Stimulated activated CD4-positive, alpha-beta T cell treated with anti-CD3 and anti-CD28 coated beads, Interleukin-12 subunit alpha, Interleukin-12 subunit beta, amount 100 ng/mL, for 48 hours (primary cell): ENCODE data around the gene NUP98.

Source experiments
- DNase-seq, 3 donors: peaks; one replicate each; pipeline ENCODE4 v3.0.0-alpha.2; 2020; ENCODE audit warnings: low read depth in 2 of 3, low spot score in 1 of 3

The NUP98 gene

DNA sequence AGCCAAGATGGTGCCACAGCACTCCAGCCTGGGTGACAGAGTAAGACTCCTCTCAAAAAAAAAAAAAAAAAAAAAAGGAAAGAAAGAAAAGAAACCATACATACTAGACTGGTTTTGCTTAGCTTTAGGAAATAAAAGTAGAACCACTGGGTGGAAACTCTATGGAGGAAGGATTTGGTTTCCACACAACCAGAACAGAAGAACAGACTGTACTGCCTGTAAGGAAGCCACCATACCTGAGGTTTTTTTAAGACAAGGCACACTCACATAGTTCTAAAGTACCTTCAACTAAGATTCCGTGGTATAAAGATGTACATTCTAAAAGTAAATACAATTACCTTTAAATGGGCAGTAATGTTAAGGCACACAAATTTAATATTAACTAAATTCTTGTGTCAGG, 58.6 kb downstream of the NUP98 start:
- no peak for DNase-seq

DNA sequence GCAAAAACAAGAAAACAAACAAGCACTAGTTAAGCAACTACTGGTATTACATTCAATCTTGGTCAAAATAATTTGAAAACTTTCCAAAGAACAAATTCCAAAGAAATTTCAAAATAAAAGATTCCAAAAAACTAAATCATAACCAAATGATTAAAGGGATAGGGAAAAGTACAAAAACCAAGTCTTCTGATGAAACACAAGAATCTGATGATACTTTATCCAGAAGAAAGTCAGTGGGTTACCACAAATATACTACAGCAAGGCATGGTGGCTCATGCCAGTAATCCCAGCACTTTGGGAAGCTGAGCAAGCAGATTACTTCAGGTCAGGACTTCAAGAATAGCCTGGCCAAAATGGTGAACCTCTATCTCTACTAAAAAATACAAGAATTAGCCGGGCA, 59.1 kb downstream of the NUP98 start:
- no peak for DNase-seq

DNA sequence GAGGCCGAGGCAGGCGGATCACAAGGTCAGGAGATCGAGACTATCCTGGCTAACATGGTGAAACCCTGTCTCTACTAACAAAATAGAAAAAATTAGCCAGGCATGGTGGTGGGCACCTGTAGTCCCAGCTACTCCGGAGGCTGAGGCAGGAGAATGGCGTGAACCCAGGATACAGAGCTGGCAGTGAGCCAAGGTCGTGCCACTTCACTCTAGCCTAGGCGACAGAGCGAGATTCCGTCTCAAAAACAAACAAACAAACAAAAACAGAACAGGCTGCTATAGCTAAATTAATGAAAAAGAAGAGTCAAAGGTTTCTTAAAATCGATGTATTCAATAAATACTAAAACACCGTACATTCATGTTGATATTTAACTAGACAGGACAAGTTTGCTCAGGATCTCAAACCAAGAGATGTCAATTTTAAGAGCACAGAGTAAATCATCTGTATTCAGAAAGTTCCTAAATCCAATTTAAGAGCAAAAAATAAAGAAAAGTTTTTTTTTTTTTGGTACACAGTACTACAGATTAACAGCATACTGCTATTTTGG, 59.9 kb downstream of the NUP98 start:
- DNase-seq: no peak

DNA sequence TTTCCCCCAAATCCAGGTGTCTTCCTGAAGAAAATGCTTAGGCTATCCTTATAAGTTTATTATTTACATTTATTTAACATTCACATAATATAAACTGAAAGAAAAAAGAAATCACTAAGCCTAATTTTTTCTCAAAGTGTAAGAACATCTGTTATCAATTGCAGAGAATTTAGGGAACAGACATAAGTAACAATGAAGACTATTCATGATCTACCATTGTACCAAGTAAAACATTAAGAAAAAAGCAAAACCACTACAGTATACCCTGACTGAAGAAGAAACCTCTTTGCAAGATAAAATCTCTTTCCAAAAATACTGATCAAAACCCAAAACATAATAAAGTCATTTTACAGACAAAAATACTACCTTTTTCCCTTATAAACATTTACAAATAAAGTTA, 60.5 kb downstream of the NUP98 start:
- no peak for DNase-seq

DNA sequence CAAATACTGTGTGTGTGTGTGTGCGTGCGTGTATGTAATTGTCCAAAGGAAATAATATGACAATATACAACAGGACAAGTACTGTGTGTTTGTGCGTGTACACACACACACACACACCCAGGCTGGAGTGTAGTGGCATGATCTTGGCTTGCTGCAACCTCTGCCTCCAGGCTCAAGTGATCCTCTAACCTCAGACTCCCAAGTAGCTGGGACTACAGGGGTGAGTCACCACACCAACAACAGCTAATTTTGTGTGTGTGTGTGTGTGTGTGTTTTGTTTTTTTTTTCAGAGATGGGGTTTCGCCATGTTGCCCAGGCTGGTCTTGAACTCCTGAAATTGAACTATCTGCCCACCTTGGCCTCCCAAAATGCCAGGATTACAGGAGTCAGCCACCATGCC, 61.5 kb downstream of the NUP98 start:
- no peak for DNase-seq

DNA sequence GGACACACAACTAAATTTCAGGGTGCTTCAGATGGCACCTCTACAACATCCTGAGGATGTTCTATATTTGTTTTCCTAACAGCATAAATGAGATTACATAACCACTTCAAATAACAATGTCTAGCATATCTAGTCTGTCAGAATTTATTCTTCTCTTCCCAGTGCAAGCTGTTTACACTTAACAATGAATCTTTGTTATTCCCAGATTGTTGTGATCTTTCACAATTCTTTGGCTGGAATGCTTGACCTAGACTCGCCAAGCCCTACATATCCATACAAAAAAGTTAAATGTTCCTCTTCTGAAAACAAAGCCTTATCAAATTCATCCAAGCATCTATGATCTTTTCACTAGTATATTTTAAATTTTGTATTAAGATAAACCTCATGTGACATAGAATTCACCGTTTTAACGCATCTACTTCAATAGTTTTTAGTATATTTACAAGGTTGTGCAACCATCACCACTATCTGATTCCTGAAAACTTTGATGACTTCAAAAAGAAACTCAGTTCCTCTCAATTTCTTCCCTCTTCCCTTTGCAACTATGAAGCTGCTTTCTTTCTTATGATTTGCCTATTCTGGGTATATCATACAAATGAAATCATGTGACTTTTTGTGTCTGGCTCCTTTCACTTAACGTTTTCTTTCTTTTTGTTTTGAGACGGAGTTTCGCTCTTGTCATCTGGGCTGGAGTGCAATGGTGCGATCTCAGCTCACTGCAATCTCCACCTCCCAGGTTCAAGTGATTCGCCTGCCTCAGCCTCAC, 64.5 kb downstream of the NUP98 start:
- DNase-seq: no peak

DNA sequence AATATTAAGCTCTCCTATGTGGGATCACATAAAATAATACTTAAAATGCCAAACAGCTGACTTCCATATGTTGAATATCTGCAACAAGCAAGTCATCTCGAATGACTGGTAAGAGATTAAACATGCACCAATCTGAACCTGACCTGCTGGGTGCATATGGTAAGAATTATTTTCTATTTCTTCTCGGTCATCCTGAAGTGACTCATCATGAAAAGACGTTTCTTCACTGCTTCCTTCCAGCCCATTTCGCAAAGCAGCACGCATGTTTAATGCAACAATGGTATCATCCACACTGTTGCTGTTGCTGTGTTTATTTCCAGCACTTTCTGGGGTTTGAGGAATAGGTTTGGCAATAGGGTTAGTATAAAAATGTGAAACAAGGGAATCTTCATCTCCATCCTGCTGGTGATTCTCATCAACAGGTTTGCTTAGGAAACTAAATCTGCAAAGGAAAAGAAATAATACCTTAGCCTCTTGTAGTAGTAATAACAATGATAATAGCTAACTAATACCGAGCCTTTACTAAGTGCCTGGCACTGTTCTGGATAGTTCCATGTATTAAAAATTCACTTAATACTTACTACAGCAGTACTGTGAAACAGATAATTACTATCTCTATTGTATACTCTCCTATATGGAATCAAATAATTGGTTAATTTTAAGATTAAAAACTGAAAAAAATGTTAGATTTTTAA, 74.2 kb downstream of the NUP98 start:
- no peak for DNase-seq

DNA sequence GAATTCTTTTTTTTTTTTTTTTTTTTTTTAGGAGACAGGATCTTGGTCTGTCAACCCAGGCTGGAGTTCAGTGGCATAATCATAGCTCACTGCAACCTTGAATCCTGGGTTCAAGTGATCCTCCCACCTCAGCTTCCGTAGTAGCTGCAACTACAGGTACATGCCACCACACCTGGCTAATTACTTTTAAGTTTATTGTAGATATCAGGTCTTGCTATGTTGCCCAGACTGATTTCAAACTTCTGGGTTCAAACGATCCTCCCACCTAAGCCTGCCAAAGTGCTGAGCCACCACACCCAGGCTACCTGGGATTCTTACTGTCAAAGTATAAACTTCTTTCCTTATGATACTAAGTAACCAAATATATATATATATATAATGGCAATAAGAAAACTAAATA, 75.3 kb downstream of the NUP98 start:
- no peak for DNase-seq

DNA sequence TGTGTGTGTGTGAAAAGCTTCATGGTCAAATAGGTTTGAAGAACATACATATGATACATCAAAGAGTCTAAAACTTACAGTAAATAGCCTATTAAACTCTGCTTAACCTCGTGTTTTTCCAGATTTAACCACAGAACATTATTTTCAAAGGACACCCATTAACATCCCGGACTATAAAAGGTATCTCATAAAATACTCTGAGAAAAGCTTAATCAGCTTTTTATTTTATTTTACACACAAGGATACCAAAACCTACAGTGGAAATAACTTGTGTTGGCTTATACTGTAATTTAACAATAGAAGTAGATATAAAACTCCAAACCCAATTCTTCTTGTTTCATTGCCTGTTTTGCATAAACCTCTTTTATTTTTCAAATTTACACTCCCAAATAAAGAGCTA, 76.4 kb downstream of the NUP98 start:
- no peak for DNase-seq

DNA sequence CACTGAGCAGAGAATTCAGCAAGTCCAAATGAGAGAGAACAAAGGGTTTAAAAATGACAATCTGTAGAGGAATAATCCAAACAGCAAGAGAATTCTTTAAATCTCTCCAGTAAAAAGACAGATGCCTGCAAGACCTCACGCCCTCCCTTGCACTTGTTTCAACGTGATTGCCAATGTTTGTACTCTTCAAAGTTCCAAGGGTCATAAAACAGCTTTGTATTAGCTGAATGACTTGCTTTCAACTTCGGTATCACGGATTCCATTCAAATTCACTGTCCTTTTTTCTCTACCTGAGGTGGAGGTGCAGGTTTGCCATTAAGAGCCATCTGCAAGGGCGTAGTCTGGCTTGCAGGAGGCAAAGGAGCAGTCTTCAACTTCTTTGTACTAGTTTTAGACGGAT, 85.1 kb downstream of the NUP98 start:
- DNase-seq: no peak

DNA sequence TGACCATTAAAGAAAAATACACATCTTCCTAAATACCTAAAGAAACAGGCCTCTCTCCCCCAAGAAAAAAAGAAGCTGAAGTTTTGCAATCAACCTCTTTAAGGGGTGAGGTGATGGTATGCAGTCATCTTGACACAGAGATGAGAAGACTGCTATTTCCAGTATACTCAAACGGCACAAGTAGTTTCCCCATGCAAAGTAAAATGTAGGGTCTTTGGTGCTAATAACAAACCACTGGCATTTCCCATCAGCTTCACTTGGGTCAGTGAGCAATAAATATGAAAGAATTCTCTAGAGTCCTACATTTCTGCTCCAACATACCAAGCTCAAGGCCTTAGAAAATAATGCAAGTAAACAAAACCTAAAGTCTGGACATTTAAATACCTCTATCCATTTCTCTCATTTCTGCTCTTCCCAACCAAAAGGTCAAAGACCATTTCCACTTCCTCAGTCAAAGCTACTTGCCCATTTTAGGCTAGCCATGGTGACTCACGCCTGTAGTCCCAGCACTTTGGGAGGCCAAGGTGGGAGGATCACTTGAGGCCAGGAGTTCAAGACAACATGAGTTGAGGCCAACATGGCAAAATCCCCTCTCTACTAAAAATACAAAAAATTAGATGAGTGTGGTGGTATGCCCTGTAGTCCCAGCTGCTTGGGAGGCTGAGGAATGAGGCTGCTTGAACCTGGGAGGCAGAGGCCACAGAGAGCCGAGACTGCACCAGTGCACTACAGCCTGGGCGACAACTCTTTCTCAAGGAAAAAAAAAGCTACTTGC, 86.7 kb downstream of the NUP98 start:
- no peak for DNase-seq

DNA sequence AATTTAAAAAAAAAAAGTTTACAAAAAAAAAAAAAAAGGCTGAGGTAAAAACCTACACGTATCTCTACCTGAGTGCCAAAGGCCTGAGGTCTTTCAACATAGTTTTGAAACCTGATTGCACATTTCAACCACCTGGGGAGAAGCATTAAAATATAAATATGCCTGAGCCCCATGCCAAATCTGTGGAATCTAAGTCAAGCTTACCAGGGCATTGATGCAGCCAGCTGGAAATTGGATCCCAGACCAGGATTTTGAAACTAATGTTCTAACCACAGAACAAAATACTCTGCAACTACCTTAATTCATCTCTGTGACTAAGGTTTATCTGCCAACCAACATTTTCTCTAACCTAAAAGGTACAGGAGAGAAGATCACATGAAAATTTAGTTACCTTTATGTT, 87.4 kb downstream of the NUP98 start:
- no peak for DNase-seq

DNA sequence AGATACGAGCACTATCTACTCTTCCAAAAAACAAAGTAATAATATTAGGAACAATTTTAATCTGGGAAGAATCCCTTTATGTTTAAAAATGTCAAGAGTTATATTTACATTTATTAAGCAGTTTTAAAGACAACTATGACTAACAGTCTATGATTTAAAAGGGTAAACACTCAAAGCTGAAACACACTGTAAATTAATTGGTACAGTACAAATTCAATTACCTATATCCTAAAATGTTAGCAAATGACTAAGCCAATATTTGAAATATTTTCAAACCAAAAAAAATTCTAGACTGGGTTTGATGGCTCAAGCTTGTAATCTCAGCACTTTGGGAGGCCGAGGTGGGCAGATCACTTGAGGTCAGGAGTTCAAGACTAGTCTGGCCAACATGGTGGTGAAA, 90.2 kb downstream of the NUP98 start:
- no peak for DNase-seq

DNA sequence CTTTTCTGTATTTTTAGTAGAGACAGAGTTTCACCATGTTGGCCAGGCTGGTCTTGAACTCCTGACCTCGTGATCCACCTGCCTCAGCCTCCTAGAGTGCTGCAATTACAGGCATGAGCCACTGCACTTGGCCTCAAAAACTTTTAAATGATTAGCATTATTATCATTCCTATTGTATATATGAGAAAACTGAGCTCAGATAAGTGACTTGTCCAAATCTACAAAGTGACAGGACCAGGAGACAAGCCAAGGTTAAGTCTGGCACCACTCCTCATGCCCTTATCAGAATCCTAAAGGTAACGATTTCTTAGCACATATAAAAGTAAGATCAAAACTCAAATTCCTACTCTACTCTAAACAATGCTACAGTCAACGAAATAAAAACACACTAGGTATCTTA, 94.0 kb downstream of the NUP98 start:
- no peak for DNase-seq

DNA sequence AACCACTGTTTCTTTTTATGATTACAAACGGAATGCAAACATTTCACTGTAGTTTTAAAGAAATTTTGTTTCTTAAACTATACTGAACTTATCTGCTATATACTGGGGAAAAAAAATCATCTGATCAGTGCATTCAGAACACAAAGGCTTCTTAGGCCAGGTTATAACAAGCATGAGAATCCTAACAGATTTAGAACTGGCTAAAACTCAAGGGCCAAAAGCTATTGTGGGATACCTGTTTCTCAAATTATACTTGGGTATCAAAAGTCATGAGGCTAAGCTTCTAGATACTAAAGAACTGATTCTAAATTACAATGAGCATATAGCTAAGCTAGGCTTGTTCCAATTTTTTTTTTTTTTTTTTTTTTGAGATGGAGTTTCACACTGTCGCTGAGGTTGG, 96.4 kb downstream of the NUP98 start:
- no peak for DNase-seq

DNA sequence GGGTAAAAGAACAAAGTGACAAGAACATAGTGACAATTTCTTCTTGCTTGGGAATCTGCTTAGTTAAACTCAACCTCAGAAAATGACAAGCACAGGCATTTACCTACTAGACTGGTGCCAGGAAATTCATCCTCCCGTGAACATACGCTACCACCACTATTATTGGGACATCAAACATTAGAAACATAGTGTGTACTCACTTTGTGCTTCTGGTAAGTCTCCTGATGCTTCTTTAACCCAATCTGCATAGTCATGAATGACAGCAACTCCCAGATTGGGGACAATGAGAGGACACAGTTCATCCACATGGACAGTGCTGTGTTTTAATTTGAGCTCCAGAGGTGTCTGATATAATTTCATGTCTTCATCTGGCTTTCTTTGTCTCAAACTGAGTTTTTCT, 96.9 kb downstream of the NUP98 start:
- no peak for DNase-seq

DNA sequence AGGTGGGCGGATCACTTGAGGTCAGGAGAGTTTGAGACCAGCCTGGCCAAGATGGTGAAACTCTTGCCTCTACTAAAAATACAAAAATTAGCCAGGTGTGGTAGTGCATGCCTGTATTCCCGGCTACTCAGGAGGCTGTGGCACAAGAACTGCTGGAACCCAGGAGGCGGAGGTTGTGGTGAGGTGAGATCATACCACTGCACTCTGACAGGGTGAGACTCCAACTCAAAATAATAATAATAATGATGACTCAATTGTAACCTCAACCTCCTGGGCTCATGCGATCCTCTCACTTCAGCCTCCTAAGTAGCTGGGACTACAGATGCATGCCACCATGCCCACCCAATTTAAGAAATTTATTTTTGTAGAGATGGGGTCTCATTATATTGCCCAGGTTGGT, 110.6 kb downstream of the NUP98 start:
- no peak for DNase-seq

DNA sequence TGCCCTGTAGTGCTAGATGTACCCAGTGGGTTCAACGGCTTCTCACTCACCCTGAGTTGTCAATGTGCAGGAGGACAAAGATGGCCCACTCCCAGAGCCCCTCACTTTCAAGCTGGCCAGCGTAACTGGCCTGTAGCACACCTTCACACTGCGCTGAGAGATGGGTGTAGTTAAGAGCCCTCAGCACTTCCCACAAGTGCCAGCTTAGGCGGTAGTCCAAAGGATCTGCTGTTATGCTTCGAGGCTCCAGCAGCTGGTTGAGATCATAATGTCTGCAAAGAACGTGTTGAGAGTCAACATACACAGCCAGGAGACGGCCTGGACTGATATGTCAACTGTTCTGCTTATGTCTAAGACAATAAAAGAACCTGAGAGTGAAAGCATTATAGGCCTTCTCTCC, 111.4 kb downstream of the NUP98 start:
- DNase-seq: no peak

DNA sequence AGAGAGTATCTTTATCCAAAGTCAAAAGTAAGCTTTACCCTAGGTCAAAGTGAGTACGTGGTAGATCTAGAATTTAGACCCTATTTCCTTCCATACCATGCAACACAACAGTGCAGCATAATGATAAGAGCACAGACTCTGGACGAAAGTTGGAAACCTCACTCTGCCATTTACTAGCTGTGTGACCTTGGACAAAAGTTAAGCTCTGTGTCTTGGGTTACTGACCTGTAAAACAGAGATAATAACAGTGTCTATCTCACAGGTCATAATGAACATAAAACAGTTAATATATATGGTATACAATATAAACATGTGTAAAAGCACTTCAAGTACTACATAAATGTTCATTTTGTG, 112.6 kb downstream of the NUP98 start:
- no peak for DNase-seq

DNA sequence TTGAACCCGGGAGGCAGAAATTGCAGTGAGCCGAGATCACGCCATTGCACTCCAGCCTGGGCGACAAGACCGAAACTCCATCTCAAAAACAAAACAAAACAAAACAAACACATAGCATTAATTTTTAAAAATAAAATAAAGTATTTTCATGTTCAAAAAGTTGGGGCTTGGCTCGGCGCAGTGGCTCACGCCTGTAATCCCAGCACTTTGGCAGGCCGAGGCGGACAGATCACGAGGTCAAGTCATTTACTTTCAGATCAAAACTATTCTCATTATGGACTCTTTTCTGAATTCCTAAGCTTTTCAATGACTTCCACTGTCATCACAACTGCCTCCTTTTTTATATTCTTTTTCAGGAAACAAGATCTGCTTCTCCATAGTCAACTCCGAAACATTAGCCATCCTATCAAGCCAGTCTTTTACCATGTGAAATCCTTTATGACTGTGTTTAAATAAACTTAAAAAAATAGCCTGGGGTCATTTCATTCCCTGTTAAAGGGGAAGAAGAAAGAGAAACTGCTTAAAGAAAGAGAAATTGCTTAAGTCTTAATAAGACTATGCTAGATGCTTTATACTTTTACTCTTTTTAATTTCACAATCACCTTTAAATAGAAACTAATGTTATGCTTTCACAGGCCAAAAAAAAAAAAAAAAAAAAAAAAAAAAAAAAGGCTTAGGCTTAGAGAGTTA, 113.1 kb downstream of the NUP98 start:
- no peak for DNase-seq

DNA sequence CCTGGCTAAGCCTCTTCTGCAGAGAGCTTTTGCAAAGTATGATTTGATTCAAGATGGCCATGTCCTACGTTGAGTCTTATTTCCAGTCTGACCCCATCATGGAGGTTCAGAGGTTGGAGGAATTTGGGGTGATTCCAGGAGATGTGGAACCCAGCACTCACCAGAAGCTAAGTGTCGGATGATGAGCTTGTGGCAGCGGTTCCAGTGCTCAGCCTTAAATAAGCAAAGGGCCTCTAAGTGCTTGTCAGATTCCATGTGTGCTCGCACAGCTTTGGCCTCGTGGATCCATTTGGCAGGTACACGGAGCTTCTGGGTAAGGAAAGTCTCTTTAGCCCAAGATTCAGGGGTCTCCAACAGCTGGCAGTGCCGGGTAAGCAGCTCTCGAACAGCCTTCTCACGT, 114.3 kb downstream of the NUP98 start:
- no peak for DNase-seq

DNA sequence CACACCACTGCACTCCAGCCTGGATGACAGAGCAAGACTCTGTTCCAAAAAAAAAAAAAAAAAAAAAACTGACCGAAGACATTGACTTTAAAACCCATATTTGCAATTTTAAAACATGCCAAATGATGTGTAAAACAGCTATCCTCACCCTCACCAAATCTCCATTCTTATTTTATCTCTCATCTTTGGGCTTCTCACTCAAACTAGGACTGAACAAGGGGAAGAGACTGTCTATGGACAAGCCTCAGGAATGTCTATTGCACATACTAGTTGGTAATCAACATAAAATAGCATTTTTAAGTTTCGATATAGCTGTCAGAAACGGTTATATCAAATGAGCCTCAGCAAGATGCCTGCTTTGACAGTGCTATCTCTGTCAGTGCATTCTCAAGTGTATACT, 118.3 kb downstream of the NUP98 start:
- DNase-seq: no peak
